Cardiac muscle cell (in vitro differentiated cells and primary cell): ENCODE results near the gene NMT1. TPM values are rescaled to one million over a fixed set of nuclear protein-coding genes. Genes with fewer than 3 reads are reported as not detected.

Experiments used
- DNase-seq, 2 donors: peaks; one replicate each; pipeline versions ENCODE4 v3.0.0 to v3.0.0-alpha.2; 2010 to 2017; ENCODE audit warnings: low read depth in 1 of 2, low spot score in 1 of 2
- H3K27ac ChIP-seq: fragments of 200-600 bp; sonication (generic); 2 replicates; pipeline ENCODE4 v1.5.1; 2016
- H3K27me3 ChIP-seq: fragments of 200-600 bp; sonication (generic); 2 replicates; pipeline ENCODE4 v1.6.0; 2016; ENCODE audit warnings: control low read depth
- H3K36me3 ChIP-seq: fragments of 200-600 bp; sonication (generic); 2 replicates; pipeline ENCODE4 v1.5.1; 2016; ENCODE audit warnings: control low read depth
- H3K4me1 ChIP-seq: fragments of 200-600 bp; sonication (generic); 2 replicates; pipeline ENCODE4 v1.8.1; 2017; ENCODE audit warnings: low read depth, mild to moderate bottlenecking, mixed run types
- H3K4me3 ChIP-seq: fragments of 200-600 bp; sonication (generic); 2 replicates; pipeline ENCODE4 v1.5.1; 2016; ENCODE audit warnings: mild to moderate bottlenecking
- H3K9me3 ChIP-seq: fragments of 200-600 bp; sonication (generic); 2 replicates; pipeline ENCODE4 v1.5.1; 2017; ENCODE audit warnings: low read depth, mild to moderate bottlenecking, control low read depth
- polyA plus RNA-seq: library from polyadenylated mRNA; unstranded; fragments of >200 nt; fragmentation: Nextera tagmentation; extraction: Ambion mirVana; gene quantifications from 2 replicates; pipeline ENCODE4 v1.2.1, GENCODE V29; 2016
- total RNA-seq: library from RNA; depleted of rRNA; stranded (reverse); fragments of >200 nt; gene quantifications from 2 replicates; pipeline ENCODE4 v1.2.3, GENCODE V29; 2016
- TF ChIP-seq, protein P1 (sequence below): IDR thresholded peaks from 2 replicates; pipeline ENCODE4 v1.5.1; 2012; ENCODE audit warnings: low read depth, mild to moderate bottlenecking, low read length

Gene NMT1
- total and polyA plus RNA-seq, 2 experiments from 2014 or later, result 85.2 to 113 TPM

DNA sequence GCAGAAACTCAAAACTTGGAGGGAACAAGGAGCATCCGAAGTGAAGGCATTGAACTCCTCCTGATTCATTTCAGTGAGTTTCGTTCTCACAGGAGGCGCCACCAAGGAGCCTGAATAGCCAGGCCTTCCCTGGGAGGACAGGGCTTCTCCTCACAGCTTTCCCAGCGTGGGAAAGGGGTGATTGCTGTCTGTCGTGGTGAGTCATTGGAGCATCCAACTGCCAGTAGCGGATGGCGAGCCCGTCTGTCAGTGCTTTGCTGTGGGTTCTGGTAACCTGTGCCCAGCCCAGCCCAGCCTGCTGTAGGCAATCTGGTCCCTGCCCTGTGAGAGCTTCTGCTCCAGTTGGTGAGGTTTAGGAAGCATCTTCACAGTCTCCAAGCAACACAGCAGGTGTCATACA, 42.9 kb downstream of the NMT1 start:
- DNase-seq, result no peak
- Histone ChIP-seq H3K4me1 (no peaks in the 10 kb centered on the region), H3K27ac (no peak overlapping the region), H3K27me3 (no peaks in the 10 kb centered on the region), H3K36me3 (peaks cover 53% of the 10 kb centered on the region), H3K4me3 (no peak overlapping the region), H3K9me3 (no peaks in the 10 kb centered on the region)
- TF ChIP-seq, protein P1, sequence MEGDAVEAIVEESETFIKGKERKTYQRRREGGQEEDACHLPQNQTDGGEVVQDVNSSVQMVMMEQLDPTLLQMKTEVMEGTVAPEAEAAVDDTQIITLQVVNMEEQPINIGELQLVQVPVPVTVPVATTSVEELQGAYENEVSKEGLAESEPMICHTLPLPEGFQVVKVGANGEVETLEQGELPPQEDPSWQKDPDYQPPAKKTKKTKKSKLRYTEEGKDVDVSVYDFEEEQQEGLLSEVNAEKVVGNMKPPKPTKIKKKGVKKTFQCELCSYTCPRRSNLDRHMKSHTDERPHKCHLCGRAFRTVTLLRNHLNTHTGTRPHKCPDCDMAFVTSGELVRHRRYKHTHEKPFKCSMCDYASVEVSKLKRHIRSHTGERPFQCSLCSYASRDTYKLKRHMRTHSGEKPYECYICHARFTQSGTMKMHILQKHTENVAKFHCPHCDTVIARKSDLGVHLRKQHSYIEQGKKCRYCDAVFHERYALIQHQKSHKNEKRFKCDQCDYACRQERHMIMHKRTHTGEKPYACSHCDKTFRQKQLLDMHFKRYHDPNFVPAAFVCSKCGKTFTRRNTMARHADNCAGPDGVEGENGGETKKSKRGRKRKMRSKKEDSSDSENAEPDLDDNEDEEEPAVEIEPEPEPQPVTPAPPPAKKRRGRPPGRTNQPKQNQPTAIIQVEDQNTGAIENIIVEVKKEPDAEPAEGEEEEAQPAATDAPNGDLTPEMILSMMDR, result no peak

GRCh38 chr17:45104497-45104896, 43.4 kb downstream of the NMT1 start:
- no peak for DNase-seq
- H3K4me1 ChIP-seq, result no peaks in the 10 kb centered on the region
- TF ChIP-seq, protein P1, result no peak
- peaks cover 52% of the 10 kb centered on the region for H3K36me3 ChIP-seq
- no peaks in the 10 kb centered on the region for H3K27me3 ChIP-seq
- no peak overlapping the region for H3K27ac ChIP-seq
- no peaks in the 10 kb centered on the region for H3K9me3 ChIP-seq
- H3K4me3 ChIP-seq, result no peak overlapping the region

GRCh38 chr17:45104907-45105624, 43.9 kb downstream of the NMT1 start:
- H3K36me3 ChIP-seq, result peaks cover 47% of the 10 kb centered on the region
- H3K27me3 ChIP-seq, result no peaks in the 10 kb centered on the region
- no peak overlapping the region for H3K4me3 ChIP-seq
- no peak for DNase-seq
- H3K27ac ChIP-seq, result no peak overlapping the region
- no peaks in the 10 kb centered on the region for H3K9me3 ChIP-seq
- H3K4me1 ChIP-seq, result no peaks in the 10 kb centered on the region
- TF ChIP-seq, protein P1, result no peak

DNA sequence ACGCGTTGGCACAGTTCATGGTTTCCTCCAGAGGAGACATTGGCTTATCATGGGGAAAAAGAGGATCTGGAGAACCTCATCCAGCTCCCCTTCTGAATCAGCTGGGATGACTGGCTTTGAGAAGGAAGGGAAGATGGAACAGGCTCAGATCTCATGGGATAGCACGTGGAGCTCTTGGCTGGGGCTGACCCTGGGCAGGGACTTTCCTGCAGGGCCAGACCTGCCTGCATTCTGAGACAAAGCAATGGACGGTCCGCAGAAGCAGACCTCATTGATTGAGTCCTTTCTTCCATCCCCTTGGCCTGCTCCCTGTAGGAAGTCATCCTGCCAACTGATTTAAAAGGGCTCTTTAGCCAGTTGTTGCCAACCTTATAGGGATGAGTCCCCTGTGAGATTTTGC, 45.0 kb downstream of the NMT1 start:
- Histone ChIP-seq H3K36me3 (peaks cover 47% of the 10 kb centered on the region), H3K27ac (no peak overlapping the region), H3K4me3 (no peak overlapping the region), H3K4me1 (no peaks in the 10 kb centered on the region), H3K27me3 (no peaks in the 10 kb centered on the region), H3K9me3 (no peaks in the 10 kb centered on the region)
- no peak for DNase-seq
- TF ChIP-seq, protein P1, result no peak

GRCh38 chr17:45106582-45106981, 45.5 kb downstream of the NMT1 start:
- DNase-seq, result no peak
- H3K9me3 ChIP-seq, result no peaks in the 10 kb centered on the region
- no peak overlapping the region for H3K4me3 ChIP-seq
- no peaks in the 10 kb centered on the region for H3K27me3 ChIP-seq
- no peaks in the 10 kb centered on the region for H3K4me1 ChIP-seq
- TF ChIP-seq, protein P1, result no peak
- H3K36me3 ChIP-seq, result peaks cover 47% of the 10 kb centered on the region
- H3K27ac ChIP-seq, result no peak overlapping the region
